H1 (cell line): Measurements from ENCODE around the gene SUSD5. TPM values are rescaled to one million over a fixed set of nuclear protein-coding genes. Genes with fewer than 3 reads are reported as not detected.

Experiments
- CTCF ChIA-PET: fragments of 300-600 bp; sonication (Branson Sonifier 250); formaldehyde crosslinking; loops from one replicate; lab custom pipeline; 2021; ENCODE audit not compliant: partially characterized antibody; lab: Charles Lee
- POLR2A ChIA-PET: fragments of 300-600 bp; sonication (Branson Sonifier 250); formaldehyde crosslinking; loops from one replicate; lab custom pipeline; 2021; ENCODE audit warnings: inconsistent platforms; ENCODE audit not compliant: partially characterized antibody; lab: Charles Lee
- DNase-seq, 2 experiments: peaks; one replicate each; pipeline versions ENCODE4 v3.0.0 to v3.0.0-alpha.2; 2010 to 2022; ENCODE audit warnings: low spot score in 2 of 2, low read depth in 1 of 2, mixed read lengths in 1 of 2
- FAIRE-seq: peaks from 2 replicates; lab custom pipeline; 2011; peaks lifted over from hg19 to GRCh38; lab: Jason Lieb, UNC
- H2AFZ ChIP-seq: 2 replicates; pipeline ENCODE4 v1.8.1; 2012; ENCODE audit warnings: low read length, inconsistent platforms
- H2AK5ac ChIP-seq: 2 replicates; pipeline ENCODE4 v1.6.1; 2013; ENCODE audit warnings: low read depth, low read length
- H2BK120ac ChIP-seq: replicated peaks from 2 replicates; pipeline ENCODE3; 2013; ENCODE audit warnings: low read depth, low read length, inconsistent platforms
- H2BK12ac ChIP-seq: 2 replicates; pipeline ENCODE4 v1.6.1; 2013; ENCODE audit warnings: low read depth, low read length
- H2BK15ac ChIP-seq: 2 replicates; pipeline ENCODE4 v1.6.1; 2013; ENCODE audit warnings: low read length
- H2BK20ac ChIP-seq: 2 replicates; pipeline ENCODE4 v1.6.1; 2013; ENCODE audit warnings: low read length
- H2BK5ac ChIP-seq: 2 replicates; pipeline ENCODE4 v1.6.1; 2013; ENCODE audit warnings: low read depth, low read length
- H3K14ac ChIP-seq: 2 replicates; pipeline ENCODE4 v1.6.1; 2013; ENCODE audit warnings: inconsistent platforms; ENCODE audit not compliant: insufficient read length
- H3K18ac ChIP-seq: 2 replicates; pipeline ENCODE4 v1.6.1; 2013; ENCODE audit warnings: low read length; ENCODE audit errors: extremely low read depth
- H3K23ac ChIP-seq: 2 replicates; pipeline ENCODE4 v1.6.1; 2013; ENCODE audit warnings: inconsistent platforms; ENCODE audit not compliant: insufficient read length
- H3K23me2 ChIP-seq: 2 replicates; pipeline ENCODE4 v1.6.1; 2013; ENCODE audit warnings: low read depth, low read length
- H3K27ac ChIP-seq: 2 replicates; pipeline ENCODE4 v1.6.1; 2011; ENCODE audit warnings: low read depth, low read length, inconsistent platforms
- H3K27me3 ChIP-seq, 4 experiments: replicated peaks in 1 of 4; 1 replicate in 1 of 4; 2 replicates in 3 of 4; pipeline versions ENCODE4 v1.6.1 to v1.8.1; 2011 to 2013; ENCODE audit warnings: low read length in 3 of 4, mild to moderate bottlenecking in 3 of 4, inconsistent platforms in 2 of 4, mixed read lengths in 2 of 4, moderate library complexity in 1 of 4; ENCODE audit not compliant: control insufficient read depth in 3 of 4, insufficient read depth in 3 of 4; ENCODE audit errors: extremely low read depth in 1 of 4
- H3K36me3 ChIP-seq, 4 experiments: 2 replicates each; pipeline versions ENCODE4 v1.6.1 to v1.8.1; 2011 to 2013; ENCODE audit warnings: mild to moderate bottlenecking in 4 of 4, low read length in 3 of 4, moderate library complexity in 2 of 4, control low read depth in 1 of 4, inconsistent platforms in 1 of 4; ENCODE audit not compliant: insufficient read depth in 4 of 4, control insufficient read depth in 2 of 4
- H3K4ac ChIP-seq: replicated peaks from 2 replicates; pipeline ENCODE3; 2013; ENCODE audit warnings: low read length, low read depth, mixed read lengths, inconsistent platforms; ENCODE audit not compliant: insufficient read length
- H3K4me1 ChIP-seq, 4 experiments: replicated peaks in 1 of 4; 1 replicate in 1 of 4; 2 replicates in 3 of 4; pipeline versions ENCODE4 v1.6.1 to v1.8.1; 2011 to 2013; ENCODE audit warnings: low read length in 3 of 4, inconsistent platforms in 2 of 4, mixed read lengths in 1 of 4; ENCODE audit not compliant: insufficient read depth in 4 of 4, control insufficient read depth in 3 of 4
- H3K4me2 ChIP-seq, 2 experiments: 2 replicates each; pipeline versions ENCODE4 v1.6.1 to v1.8.1; 2011 to 2013; ENCODE audit warnings: low read depth in 2 of 2, low read length in 2 of 2, control low read depth in 1 of 2, inconsistent platforms in 1 of 2, mild to moderate bottlenecking in 1 of 2; ENCODE audit not compliant: insufficient read depth in 1 of 2
- H3K4me3 ChIP-seq, 4 experiments: fragments of 200-600, 300-600 bp in 1 of 4; sonication (generic), shearing (Covaris generic), sonication (Bioruptor Twin) in 1 of 4; 2 replicates each; pipeline versions ENCODE4 v1.5.1 to v1.8.1; 2011 to 2016; ENCODE audit warnings: low read length in 4 of 4, low read depth in 3 of 4, control low read depth in 2 of 4, inconsistent platforms in 2 of 4, mild to moderate bottlenecking in 2 of 4, mixed read lengths in 1 of 4, moderate library complexity in 1 of 4; ENCODE audit not compliant: insufficient read depth in 2 of 4; ENCODE audit errors: extremely low read depth in 1 of 4
- H3K56ac ChIP-seq: replicated peaks from 2 replicates; pipeline ENCODE3; 2013; ENCODE audit warnings: low read depth, mild to moderate bottlenecking, mixed read lengths, low read length, inconsistent platforms; ENCODE audit not compliant: insufficient read length
- H3K79me1 ChIP-seq: 2 replicates; pipeline ENCODE4 v1.6.1; 2013; ENCODE audit warnings: low read depth, low read length, control low read depth
- H3K79me2 ChIP-seq, 2 experiments: 2 replicates each; pipeline versions ENCODE4 v1.6.1 to v1.8.1; 2012 to 2013; ENCODE audit warnings: low read length in 2 of 2, mild to moderate bottlenecking in 2 of 2, inconsistent platforms in 1 of 2; ENCODE audit not compliant: insufficient read depth in 2 of 2, control insufficient read depth in 1 of 2
- H3K9ac ChIP-seq, 4 experiments: replicated peaks in 1 of 4; 1 replicate in 1 of 4; 2 replicates in 3 of 4; pipeline versions ENCODE4 v1.6.1 to v1.8.1; 2011 to 2013; ENCODE audit warnings: low read depth in 3 of 4, low read length in 3 of 4, control low read depth in 2 of 4, mild to moderate bottlenecking in 2 of 4, moderate library complexity in 2 of 4, inconsistent platforms in 1 of 4; ENCODE audit errors: extremely low read depth in 1 of 4
- H3K9me3 ChIP-seq, 2 experiments: 2 replicates each; pipeline versions ENCODE4 v1.6.1 to v1.8.1; 2012 to 2013; ENCODE audit warnings: mild to moderate bottlenecking in 2 of 2, moderate library complexity in 2 of 2, control low read depth in 1 of 2, inconsistent platforms in 1 of 2, low read depth in 1 of 2, low read length in 1 of 2, mixed read lengths in 1 of 2; ENCODE audit not compliant: insufficient read depth in 2 of 2
- H4K20me1 ChIP-seq, 2 experiments: replicated peaks in 1 of 2; 2 replicates each; pipeline versions ENCODE3 to v1.8.1; 2011 to 2013; ENCODE audit warnings: inconsistent platforms in 2 of 2, low read length in 2 of 2, mild to moderate bottlenecking in 1 of 2; ENCODE audit not compliant: insufficient read depth in 2 of 2, control insufficient read depth in 1 of 2
- H4K5ac ChIP-seq: 2 replicates; pipeline ENCODE4 v1.6.1; 2013; ENCODE audit warnings: low read length, low read depth, mixed read lengths, inconsistent platforms; ENCODE audit not compliant: insufficient read length
- H4K8ac ChIP-seq: 2 replicates; pipeline ENCODE4 v1.8.0; 2013; ENCODE audit warnings: mild to moderate bottlenecking, moderate library complexity, low read length, inconsistent platforms; ENCODE audit not compliant: insufficient read depth; ENCODE audit errors: extremely low read depth
- H4K91ac ChIP-seq: replicated peaks from 2 replicates; pipeline ENCODE3; 2013; ENCODE audit warnings: low read length, mixed read lengths, inconsistent platforms; ENCODE audit not compliant: insufficient read length
- BRCA1 ChIP-seq: IDR thresholded peaks from 2 replicates; pipeline ENCODE4 v1.6.1; 2012; ENCODE audit warnings: low read depth, low read length, improper control_type of control experiment
- CHD1 ChIP-seq: IDR thresholded peaks from 2 replicates; pipeline ENCODE4 v1.6.1; 2012; ENCODE audit warnings: low read depth, low read length, improper control_type of control experiment
- HDAC2 ChIP-seq, 2 experiments: fragments of 300-600 bp in 1 of 2; sonication (generic) in 1 of 2; IDR thresholded peaks; 2 replicates each; pipeline ENCODE4 v1.6.1; 2011 to 2012; ENCODE audit warnings: low read depth in 2 of 2, low read length in 2 of 2, mild to moderate bottlenecking in 2 of 2, moderate library complexity in 2 of 2, borderline replicate concordance in 1 of 2, inconsistent platforms in 1 of 2
- HDAC6 ChIP-seq: IDR thresholded peaks from one replicate; pipeline ENCODE4 v1.7.1; 2012; ENCODE audit warnings: low read depth, mild to moderate bottlenecking, inconsistent platforms, low read length, moderate library complexity
- KDM1A ChIP-seq: fragments of 200-600, 300-600 bp; sonication (generic); IDR thresholded peaks from 2 replicates; pipeline ENCODE4 v1.7.1; 2016; ENCODE audit warnings: mild to moderate bottlenecking, low read length, borderline replicate concordance
- KDM5A ChIP-seq: fragments of 200-600 bp; IDR thresholded peaks from 2 replicates; pipeline ENCODE4 v1.7.1; 2012; ENCODE audit warnings: mild to moderate bottlenecking, low read length, inconsistent platforms, mixed read lengths
- RBBP5 ChIP-seq: IDR thresholded peaks from 2 replicates; pipeline ENCODE4 v1.7.1; 2012; ENCODE audit warnings: low read depth, mild to moderate bottlenecking, inconsistent platforms, low read length, moderate library complexity, borderline replicate concordance
- RXRA ChIP-seq: IDR thresholded peaks from 2 replicates; pipeline ENCODE4 v1.6.1; 2011; ENCODE audit warnings: low read depth, mild to moderate bottlenecking, low read length, moderate library complexity; ENCODE audit not compliant: insufficient read depth
- ZNF274 ChIP-seq: IDR thresholded peaks from 2 replicates; pipeline ENCODE4 v1.7.0; 2012; ENCODE audit warnings: low read length, borderline replicate concordance; ENCODE audit errors: extremely low read depth
- WGBS, 2 experiments: shearing (Covaris generic) in 1 of 2; methylation state at CpG; one replicate each; pipeline versions ENCODE4 v1.1.6 to v1.1.7; 2013 to 2015; ENCODE audit warnings: low lambda C conversion rate in 2 of 2, mixed read lengths in 2 of 2, inconsistent platforms in 1 of 2, low coverage in 1 of 2, missing lambda C conversion rate in 1 of 2; ENCODE audit not compliant: insufficient replicate concordance in 2 of 2, insufficient coverage in 1 of 2, insufficient read length in 1 of 2; ENCODE audit errors: extremely low coverage in 1 of 2, missing lambda C conversion rate in 1 of 2; 5-methylcytosine and 5-hydroxymethylcytosine counted together
- polyA plus RNA-seq, 7 experiments: library from polyadenylated mRNA; depleted of rRNA in 3 of 7; stranded (reverse) in 5 of 7; unstranded in 2 of 7; fragments of >200 nt in 5 of 7; fragments of 200-250 nt in 2 of 7; gene quantifications; 1 replicate in 5 of 7; 2 replicates in 1 of 7; 4 replicates in 1 of 7; pipeline versions ENCODE4 v1.2.1 to v1.2.3, GENCODE V29; 2011 to 2013; ENCODE audit warnings: missing spikeins in 2 of 7, mixed read lengths in 2 of 7
- total RNA-seq: library from RNA; stranded (reverse); fragmentation: NEBNext Ultra II Directional; extraction: Animal tissue kit (Norgen Biotek cat#: 25700); gene quantifications from 2 replicates; pipeline ENCODE4 v1.2.1, GENCODE V29; 2021

Gene SUSD5
- total and polyA plus RNA-seq, 2 of the 8 experiments (the other 6 are each of a cell fraction or from before 2014, with no cell fraction given): 0.92 to 3.3 TPM

GRCh38 chr3:33237439-33237838 is 18.8 kb upstream of the SUSD5 start:
- Histone ChIP-seq H4K5ac (no peak overlapping the region), H2BK15ac (no peak overlapping the region), H2BK12ac (no peak overlapping the region), H3K14ac (no peak overlapping the region), H3K9ac (no peak overlapping the region), H2AK5ac (no peak overlapping the region), H2BK5ac (no peak overlapping the region), H3K79me1 (no peaks in the 10 kb centered on the region), H3K27me3 (no peaks in the 10 kb centered on the region), H3K79me2 (no peaks in the 10 kb centered on the region), H3K4me3 (no peak overlapping the region), H3K23ac (no peak overlapping the region), H3K4me2 (no peak overlapping the region), H3K4me1 (no peaks in the 10 kb centered on the region), H4K8ac (no peak overlapping the region), H4K91ac (no peak overlapping the region), H3K4ac (no peak overlapping the region), H4K20me1 (no peaks in the 10 kb centered on the region), H3K36me3 (no peaks in the 10 kb centered on the region; a peak in 1 of 8 replicates), H3K23me2 (no peaks in the 10 kb centered on the region), H3K56ac (no peak overlapping the region), H2BK120ac (no peak overlapping the region), H3K18ac (no peak overlapping the region), H2BK20ac (no peak overlapping the region), H3K9me3 (no peaks in the 10 kb centered on the region), H3K27ac (no peak overlapping the region), H2AFZ (no peak overlapping the region)
- ChIA-PET POLR2A (no interaction called here), CTCF (interaction anchor here (1.4 to 2.8 kb wide), 3 partner anchors 14 to 106 kb away, joined by 3 to 7 read pairs (median 5); no protein-coding TSS in a partner anchor)
- FAIRE-seq: no peak
- WGBS, 2 experiments: 90% methylated on average over 4 of the region's 4 CpGs; no CpG with 5 or more reads in 1 of the 2 experiments
- DNase-seq: no peak
- TF ChIP-seq HDAC6 (no peak), KDM5A (no peak), HDAC2 (IDR thresholded peaks at IDR 0.05; ENCODE audit: borderline replicate concordance in 1 of 2, low read depth in 2 of 2, low read length in 2 of 2) (no peak), ZNF274 (no peak), RXRA (no peak), BRCA1 (no peak), CHD1 (no peak), KDM1A (no peak), RBBP5 (no peak)
